ENCODE data around the gene SEC22C. TPM values are rescaled to one million over a fixed set of nuclear protein-coding genes. Genes with fewer than 3 reads are reported as not detected.
"Not testable (repeated sequence)": the region's sequence is repeated elsewhere in the genome, so short reads cannot be mapped to it uniquely, and the experiment has no call there.

SEC22C gene
- total RNA-seq, 1 donor from 2014 or later: 79.9 TPM

- DNase-seq (ENCODE audit: low read depth, low spot score): no peak
Measured at GRCh38 chr3:42581400-42581708, 413 bp downstream of the SEC22C start.

- not testable (repeated sequence) for DNase-seq (ENCODE audit: low read depth, low spot score)
Measured at GRCh38 chr3:42579346-42579745, 2.4 kb downstream of the SEC22C start.

- DNase-seq (ENCODE audit: low read depth, low spot score): no peak
Measured at GRCh38 chr3:42578054-42578453, 3.7 kb downstream of the SEC22C start.

- DNase-seq (ENCODE audit: low read depth, low spot score): no peak
Measured at GRCh38 chr3:42575137-42575741, 6.5 kb downstream of the SEC22C start.

- DNase-seq (ENCODE audit: low read depth, low spot score): no peak
Measured at GRCh38 chr3:42572278-42572677, 9.5 kb downstream of the SEC22C start.

- DNase-seq (ENCODE audit: low read depth, low spot score): no peak
Measured at GRCh38 chr3:42569593-42570142, 12.1 kb downstream of the SEC22C start.

DNA sequence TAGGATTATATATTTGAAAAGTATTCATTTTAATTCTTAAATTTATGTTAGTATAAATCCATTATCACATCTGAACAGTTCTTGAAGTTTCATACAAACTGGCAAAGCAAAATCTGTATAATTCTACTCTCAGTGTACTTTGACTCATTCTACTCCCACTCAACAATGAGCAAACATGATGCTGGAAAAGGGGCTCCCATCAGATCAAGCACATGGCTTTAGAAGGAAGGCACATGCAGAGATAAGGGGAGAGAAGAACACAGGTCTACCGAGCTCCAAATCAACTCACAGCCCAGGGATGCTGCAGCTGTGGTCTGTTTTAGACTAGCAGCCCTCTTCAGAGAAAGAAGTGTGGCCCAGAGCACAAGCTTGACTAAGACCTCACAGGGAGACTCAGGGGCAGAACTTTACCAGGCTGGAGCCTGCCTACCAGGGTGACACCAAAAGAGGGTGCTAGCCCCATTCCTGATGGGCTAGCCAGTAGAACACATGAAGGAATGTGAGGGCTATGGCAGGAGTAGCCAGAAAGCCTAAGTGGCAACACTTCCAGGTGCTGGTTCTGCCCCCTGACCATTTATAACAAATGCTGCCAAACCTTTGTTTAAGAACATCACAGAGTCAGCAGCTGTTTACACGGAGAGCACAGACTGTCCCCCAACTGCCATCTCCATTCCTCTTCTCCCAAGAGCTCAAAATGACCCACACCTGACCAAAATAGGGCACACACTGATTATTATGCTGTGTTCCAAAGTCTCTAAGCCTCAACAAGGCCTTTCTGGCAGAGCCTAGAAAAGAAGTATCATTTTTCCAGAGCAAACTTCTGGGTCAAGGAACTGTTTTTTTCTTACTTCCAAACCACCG lies 19.5 kb downstream of the SEC22C start:
- no peak for DNase-seq (ENCODE audit: low read depth, low spot score)

GRCh38 chr3:42557854-42558253 lies 23.9 kb downstream of the SEC22C start:
- no peak for DNase-seq (ENCODE audit: low read depth, low spot score)

DNA sequence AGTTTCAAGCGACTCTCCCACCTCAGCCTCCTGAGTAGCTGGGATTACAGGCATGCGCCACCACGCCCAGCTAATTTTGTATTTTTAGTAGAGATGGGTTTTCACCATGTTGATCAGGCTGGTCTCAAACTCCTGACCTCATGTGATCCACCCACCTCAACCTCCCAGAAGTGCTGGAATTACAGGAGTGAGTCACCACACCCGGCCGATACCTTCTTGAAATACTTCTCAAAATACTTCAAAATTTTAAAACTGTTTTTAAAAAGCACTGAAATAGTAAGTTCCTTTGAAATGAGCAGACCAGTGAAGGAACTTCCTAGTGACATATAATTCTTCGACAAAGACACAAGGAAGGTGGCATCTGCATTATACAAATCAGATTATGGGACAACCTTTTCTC lies 24.9 kb downstream of the SEC22C start:
- not testable (repeated sequence) for DNase-seq (ENCODE audit: low read depth, low spot score)

DNA sequence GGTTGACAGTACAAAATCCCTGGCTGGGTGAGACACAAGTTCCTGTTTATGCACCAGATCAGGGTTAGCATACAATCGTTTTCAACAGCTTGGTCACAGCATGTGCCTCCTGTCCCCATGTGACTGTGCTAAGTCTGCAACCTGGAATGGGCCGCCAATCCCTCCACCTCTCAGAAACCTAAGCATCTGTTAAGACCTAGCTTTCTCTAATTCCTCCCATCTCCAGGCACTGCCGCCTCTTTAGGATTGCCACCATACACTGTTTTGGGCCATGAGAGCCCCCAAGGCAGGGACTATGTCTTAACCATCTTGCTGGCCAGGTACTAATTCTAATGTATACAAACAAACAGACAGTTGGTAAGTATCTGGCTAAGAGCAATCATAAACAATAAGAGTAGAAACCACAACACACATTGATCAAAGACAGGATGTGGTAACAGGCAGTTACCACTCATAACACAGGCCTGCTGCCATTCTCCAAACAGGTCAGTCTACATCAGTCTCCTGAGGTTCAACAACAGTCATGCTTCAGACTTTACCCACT lies 25.6 kb downstream of the SEC22C start:
- DNase-seq (ENCODE audit: low read depth, low spot score): no peak

- no peak for DNase-seq (ENCODE audit: low read depth, low spot score)
Measured at GRCh38 chr3:42552830-42553229, 28.9 kb downstream of the SEC22C start.

DNA sequence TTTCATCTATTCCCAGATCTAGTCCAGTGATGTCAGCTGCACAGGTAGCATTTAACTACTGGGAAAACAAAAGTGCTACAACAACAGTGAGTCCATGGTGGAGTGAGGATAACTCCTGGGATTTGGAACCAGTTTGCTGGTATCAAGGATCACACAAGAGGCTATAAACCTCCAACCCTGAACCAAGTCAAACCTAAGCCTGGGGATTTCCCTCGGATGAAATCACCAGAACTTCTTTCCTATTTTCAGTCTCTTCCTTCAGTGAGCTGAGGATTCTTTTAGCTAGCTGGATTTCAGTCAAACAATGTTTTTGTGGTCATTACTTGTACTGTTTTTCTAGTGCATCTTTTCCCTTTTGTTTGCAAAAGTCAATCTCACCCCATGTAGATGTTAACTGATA lies 31.5 kb downstream of the SEC22C start:
- DNase-seq (ENCODE audit: low read depth, low spot score): no peak

DNA sequence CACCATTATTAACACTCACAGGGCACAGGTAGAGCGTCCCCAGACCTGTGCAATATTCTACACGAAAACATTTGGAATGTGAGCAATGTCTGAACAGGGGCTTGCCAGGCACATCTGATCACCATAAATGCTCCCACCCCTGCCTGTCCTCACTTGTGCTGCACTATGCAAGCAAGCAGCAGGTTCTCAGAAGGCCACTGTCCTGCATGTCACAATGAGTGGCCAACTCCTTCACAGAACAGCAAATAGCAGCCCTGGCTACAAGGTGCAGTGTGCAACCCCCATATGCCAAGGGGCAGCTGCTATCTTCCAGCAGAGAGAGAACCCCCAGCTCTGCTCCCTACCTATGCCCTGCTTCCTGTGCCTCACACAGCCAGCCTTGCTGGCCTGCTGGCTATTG lies 32.6 kb downstream of the SEC22C start:
- DNase-seq (ENCODE audit: low read depth, low spot score): no peak

DNA sequence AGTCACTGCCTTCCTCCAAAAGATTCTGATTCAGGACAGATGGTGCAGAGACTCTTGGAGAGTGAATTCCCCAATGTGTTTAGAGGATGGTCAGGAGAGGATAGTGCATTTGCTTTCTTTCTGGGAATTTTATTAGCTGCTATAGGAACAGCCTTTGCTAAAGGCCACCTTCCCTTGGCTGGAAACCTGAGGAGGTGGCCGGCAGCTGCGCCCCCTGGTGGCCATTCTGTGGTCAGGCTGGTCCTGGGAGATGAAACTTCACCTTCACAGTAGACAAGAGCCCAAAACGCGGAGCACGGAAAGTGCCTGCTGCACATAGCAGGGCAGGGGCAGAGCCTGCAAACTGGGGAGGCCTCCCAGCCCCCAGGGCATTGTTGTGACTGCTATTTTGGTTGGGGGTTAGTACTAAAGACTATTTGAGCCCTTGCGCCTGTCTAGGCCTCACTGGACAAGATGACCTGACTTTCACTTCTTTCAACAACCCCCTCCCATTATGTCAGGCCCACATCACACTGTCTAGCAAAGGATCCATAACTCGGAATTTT lies 34.3 kb downstream of the SEC22C start:
- no peak for DNase-seq (ENCODE audit: low read depth, low spot score)

- DNase-seq (ENCODE audit: low read depth, low spot score): no peak
Measured at GRCh38 chr3:42546691-42547213, 35.0 kb downstream of the SEC22C start.

GRCh38 chr3:42545284-42545900 lies 36.4 kb downstream of the SEC22C start:
- no peak for DNase-seq (ENCODE audit: low read depth, low spot score)

DNA sequence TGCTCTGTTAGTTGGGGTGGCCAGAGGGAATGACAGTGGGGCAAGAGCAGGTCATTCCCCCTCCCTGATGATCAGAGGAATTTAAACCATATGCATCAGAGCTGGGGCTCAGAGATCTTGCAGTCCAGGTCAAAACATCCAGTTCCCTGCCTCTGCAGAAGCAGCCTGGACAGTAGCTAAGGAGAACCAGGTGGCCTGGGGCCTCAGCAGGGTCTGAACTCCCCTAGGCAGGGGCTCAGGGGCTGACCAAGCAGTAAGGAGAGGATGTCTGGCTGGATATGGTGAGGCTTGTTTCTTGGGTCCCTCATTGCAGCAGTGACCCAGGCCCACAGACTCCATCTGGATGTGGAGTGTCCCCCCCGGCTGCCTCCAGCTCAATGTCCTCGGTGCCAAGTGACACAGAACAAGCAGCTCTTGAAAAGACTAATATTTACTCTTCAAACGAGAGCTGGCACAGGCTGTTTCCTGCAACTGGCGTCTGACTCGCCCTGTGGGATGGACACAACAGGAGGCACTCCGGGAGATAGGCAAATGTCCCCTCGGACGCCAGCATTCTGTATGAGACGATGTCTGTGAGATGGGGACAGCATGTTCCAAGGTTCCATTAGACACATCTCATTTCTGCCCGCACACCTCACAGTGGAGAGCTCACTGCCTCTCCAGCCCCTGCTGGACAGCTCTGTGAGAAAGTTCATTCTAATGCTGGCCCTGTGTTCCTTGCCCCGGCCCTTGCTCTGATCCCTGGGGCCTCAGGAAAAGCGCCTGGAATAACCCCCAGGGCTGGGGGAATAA lies 37.1 kb downstream of the SEC22C start:
- no peak for DNase-seq (ENCODE audit: low read depth, low spot score)

DNA sequence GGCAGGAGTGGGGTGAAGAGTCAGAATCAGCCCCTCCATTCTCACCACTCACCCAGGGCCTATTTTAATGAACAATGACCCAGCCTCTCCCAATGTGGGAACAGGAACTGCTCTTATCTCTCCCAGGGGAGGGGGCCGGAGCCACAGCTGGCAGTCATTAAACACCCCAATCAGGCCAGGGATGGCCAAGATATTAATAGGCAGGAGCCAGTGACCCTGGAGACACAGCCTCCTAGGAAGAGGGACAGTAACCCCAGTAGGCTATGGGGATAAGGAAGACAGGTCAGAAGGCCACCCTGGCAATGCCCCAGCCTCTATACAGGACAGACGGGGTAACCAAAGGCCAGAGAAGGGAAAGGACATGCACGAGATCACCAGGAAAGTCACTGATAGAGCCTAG lies 40.7 kb downstream of the SEC22C start:
- no peak for DNase-seq (ENCODE audit: low read depth, low spot score)

DNA sequence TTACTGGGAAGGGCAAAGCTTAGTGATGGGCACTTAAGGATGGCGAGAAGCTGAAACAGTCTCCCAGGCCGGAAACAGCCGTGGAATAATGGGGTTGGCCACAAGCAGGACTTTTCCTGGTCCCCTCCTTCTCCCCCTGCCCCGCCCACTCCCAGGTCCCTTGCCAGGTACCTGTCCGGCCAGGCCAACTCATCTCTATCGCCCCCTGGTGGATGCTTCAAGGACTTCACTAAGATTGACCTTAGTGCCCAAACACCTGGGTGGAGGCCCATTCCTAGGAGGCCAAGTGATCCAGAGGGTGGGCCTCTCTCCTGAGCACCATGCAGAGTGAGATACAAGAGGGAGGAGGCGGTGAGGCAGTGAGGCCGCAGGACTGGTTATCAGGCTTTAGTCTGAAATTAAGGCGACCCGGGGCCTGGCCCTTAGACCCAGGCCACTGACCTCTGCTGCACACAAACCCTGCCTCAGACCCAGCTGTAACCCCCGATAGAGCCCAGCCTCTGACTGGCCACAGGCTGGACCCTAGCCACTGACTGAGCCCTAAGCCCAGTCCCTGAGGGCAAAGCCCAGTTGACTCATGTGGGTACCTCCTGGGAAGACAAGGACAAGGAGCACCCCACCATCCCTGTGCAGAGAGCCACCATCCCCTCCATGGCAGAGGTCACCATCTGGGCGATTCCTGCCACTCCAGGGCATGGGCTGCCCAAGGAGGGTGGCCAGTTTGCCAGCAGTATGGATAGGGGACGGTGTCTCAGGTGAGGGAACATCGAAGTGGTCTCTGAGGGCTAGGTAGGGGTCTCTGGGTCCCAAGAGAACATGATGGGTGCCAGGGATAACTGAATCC lies 41.7 kb downstream of the SEC22C start:
- DNase-seq (ENCODE audit: low read depth, low spot score): no peak

DNA sequence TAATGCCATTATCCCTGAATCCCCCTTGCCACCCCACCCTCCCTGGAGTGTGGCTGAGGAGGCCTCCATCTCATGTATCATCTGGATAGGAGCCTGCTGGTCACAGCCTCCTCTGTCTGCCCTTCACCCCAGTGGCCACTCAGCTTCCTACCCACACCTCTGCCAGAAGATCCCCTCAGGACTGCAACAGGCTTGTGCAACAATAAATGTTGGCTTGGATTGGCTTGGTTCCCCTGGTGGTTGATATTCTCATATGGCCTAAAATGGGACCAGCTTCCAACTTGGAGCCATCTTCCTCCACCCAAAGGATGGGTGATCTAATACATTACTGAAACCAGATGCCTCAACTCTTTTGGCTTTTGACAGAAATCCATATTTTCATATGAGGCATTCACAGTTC lies 44.4 kb downstream of the SEC22C start:
- no peak for DNase-seq (ENCODE audit: low read depth, low spot score)

Data from pulmonary artery endothelial cell (primary cell).